Common myeloid progenitor, CD34-positive (primary cell): Measurements from ENCODE around the gene FASLG.
"Not testable (repeated sequence)": the region's sequence is repeated elsewhere in the genome, so short reads cannot be mapped to it uniquely, and the experiment has no call there.

Source experiments
- CTCF ChIA-PET: fragments of 350-600 bp; sonication (Branson Sonifier 250); formaldehyde crosslinking; loops from one replicate; lab custom pipeline; 2021; ENCODE audit warnings: antibody characterized with exemption; lab: Charles Lee
- POLR2A ChIA-PET: fragments of 350-600 bp; sonication (Branson Sonifier 250); formaldehyde crosslinking; loops from one replicate; lab custom pipeline; 2021; ENCODE audit warnings: antibody characterized with exemption; lab: Charles Lee
- DNase-seq, 3 donors: peaks; one replicate each; pipeline versions ENCODE4 v3.0.0 to v3.0.0-alpha.2; 2013
- H3K27ac ChIP-seq, 2 experiments: 1 replicate in 1 of 2; 2 replicates in 1 of 2; pipeline ENCODE4 v1.7.0; 2013; ENCODE audit warnings: inconsistent platforms in 2 of 2, low read length in 2 of 2, mild to moderate bottlenecking in 2 of 2, low read depth in 1 of 2, moderate library complexity in 1 of 2; ENCODE audit not compliant: severe bottlenecking in 2 of 2, insufficient read depth in 1 of 2, poor library complexity in 1 of 2
- H3K27me3 ChIP-seq, 5 experiments: replicated peaks in 2 of 5; 1 replicate in 3 of 5; 2 replicates in 2 of 5; pipeline versions ENCODE4 v1.6.1 to v1.7.0; 2013; ENCODE audit warnings: low read length in 4 of 5, mild to moderate bottlenecking in 2 of 5, moderate library complexity in 2 of 5, inconsistent platforms in 1 of 5; ENCODE audit not compliant: insufficient read depth in 5 of 5, control insufficient read depth in 4 of 5
- H3K36me3 ChIP-seq, 4 experiments: 1 replicate in 2 of 4; 2 replicates in 2 of 4; pipeline versions ENCODE4 v1.6.1 to v1.7.0; 2013; ENCODE audit warnings: low read length in 3 of 4, control low read depth in 1 of 4, mild to moderate bottlenecking in 1 of 4; ENCODE audit not compliant: control insufficient read depth in 4 of 4, insufficient read depth in 4 of 4
- H3K4me1 ChIP-seq, 4 experiments: 1 replicate in 3 of 4; 2 replicates in 1 of 4; pipeline versions ENCODE4 v1.6.1 to v1.7.1; 2013; ENCODE audit warnings: low read length in 3 of 4, mild to moderate bottlenecking in 3 of 4, control low read depth in 1 of 4, inconsistent platforms in 1 of 4, moderate library complexity in 1 of 4; ENCODE audit not compliant: control insufficient read depth in 4 of 4, insufficient read depth in 4 of 4; ENCODE audit errors: control extremely low read depth in 1 of 4
- H3K4me3 ChIP-seq, 7 experiments: 1 replicate in 4 of 7; 2 replicates in 3 of 7; pipeline versions ENCODE4 v1.5.1 to v1.7.0; 2013; ENCODE audit warnings: mild to moderate bottlenecking in 7 of 7, low read length in 6 of 7, moderate library complexity in 6 of 7, inconsistent platforms in 2 of 7, low read depth in 2 of 7, control low read depth in 1 of 7; ENCODE audit not compliant: insufficient read depth in 4 of 7, control insufficient read depth in 1 of 7; ENCODE audit errors: extremely low read depth in 1 of 7
- H3K9me3 ChIP-seq, 5 experiments: 1 replicate in 4 of 5; 2 replicates in 1 of 5; pipeline versions ENCODE4 v1.6.1 to v1.7.1; 2013; ENCODE audit warnings: low read length in 4 of 5, mild to moderate bottlenecking in 2 of 5, inconsistent platforms in 1 of 5, low read depth in 1 of 5, moderate library complexity in 1 of 5; ENCODE audit not compliant: control insufficient read depth in 4 of 5, insufficient read depth in 2 of 5; ENCODE audit errors: control extremely low read depth in 1 of 5
- WGBS: methylation state at CpG from one replicate; pipeline ENCODE4 v1.1.5; 2013; ENCODE audit not compliant: insufficient coverage; 5-methylcytosine and 5-hydroxymethylcytosine counted together

Gene FASLG

GRCh38 chr1:172688428-172689085 is 29.7 kb downstream of the FASLG start:
- CTCF ChIA-PET, POLR2A ChIA-PET, H3K9me3 ChIP-seq, H3K4me3 ChIP-seq, H3K27me3 ChIP-seq, H3K4me1 ChIP-seq, H3K27ac ChIP-seq, DNase-seq, H3K36me3 ChIP-seq: not testable (repeated sequence)
- WGBS = no CpG with 5 or more reads among the region's 2 CpGs

GRCh38 chr1:172690925-172691324 is 32.0 kb downstream of the FASLG start:
- H3K4me1 ChIP-seq, H3K36me3 ChIP-seq, DNase-seq, H3K27ac ChIP-seq, H3K9me3 ChIP-seq, POLR2A ChIA-PET, H3K4me3 ChIP-seq, H3K27me3 ChIP-seq: not testable (repeated sequence)
- WGBS = no CpG with 5 or more reads among the region's 1 CpG
- CTCF ChIA-PET = interaction anchor here (1.2 to 1.6 kb wide), 2 partner anchors 11 to 14 kb away, joined by 4 read pairs; no protein-coding TSS in a partner anchor

DNA sequence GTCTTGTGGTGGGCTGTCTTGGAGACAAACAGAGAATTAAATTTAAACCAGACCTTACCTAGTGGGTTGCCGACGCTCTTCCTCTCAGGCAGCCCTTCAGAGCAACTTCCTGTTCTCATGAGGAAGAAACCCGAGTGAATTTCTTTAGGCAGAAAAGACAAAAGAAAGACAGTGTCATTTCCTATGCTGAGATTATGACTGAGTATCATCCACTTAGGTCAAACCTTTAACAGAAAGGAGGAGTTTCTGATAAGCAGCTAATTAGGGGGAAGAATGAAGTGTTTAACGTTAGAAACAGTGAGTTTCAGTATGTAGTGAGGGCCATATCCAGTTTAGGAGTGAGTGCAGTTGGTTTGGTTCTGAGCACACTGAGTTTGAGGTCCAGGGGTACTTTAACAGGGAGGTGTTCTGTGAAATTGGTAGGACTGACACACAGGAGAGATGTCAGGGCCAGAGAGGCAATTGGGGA is 38.7 kb downstream of the FASLG start:
- ChIA-PET CTCF (no interaction called here), POLR2A (no interaction called here)
- WGBS = 0% methylated on average over 4 of the region's 4 CpGs
- Histone ChIP-seq H3K27me3 (no peaks in the 10 kb centered on the region), H3K36me3 (no peaks in the 10 kb centered on the region), H3K27ac (peak overlapping the region in 1 of 2 experiments; percentile 4), H3K4me3 (no peak overlapping the region), H3K9me3 (peaks cover 0 to 3% (median 0%) of the 10 kb centered on the region in 5 experiments), H3K4me1 (peaks cover 18 to 57% (median 43%) of the 10 kb centered on the region in 4 experiments)
- peak; percentile 15 to 82 (median 69) for DNase-seq

GRCh38 chr1:172698224-172698623 is 39.3 kb downstream of the FASLG start:
- DNase-seq = no peak
- Histone ChIP-seq H3K4me1 (peaks cover 18 to 57% (median 43%) of the 10 kb centered on the region in 4 experiments), H3K4me3 (no peak overlapping the region), H3K36me3 (no peaks in the 10 kb centered on the region), H3K27me3 (no peaks in the 10 kb centered on the region), H3K27ac (peak overlapping the region in 1 of 2 experiments; percentile 73), H3K9me3 (peaks cover 0 to 3% (median 0%) of the 10 kb centered on the region in 5 experiments)
- CTCF ChIA-PET = no interaction called here
- 100% methylated on average over 1 of the region's 2 CpGs for WGBS
- POLR2A ChIA-PET = no interaction called here

GRCh38 chr1:172699111-172699510 is 40.2 kb downstream of the FASLG start:
- Histone ChIP-seq H3K4me1 (peaks cover 18 to 64% (median 49%) of the 10 kb centered on the region in 4 experiments), H3K27ac (peak overlapping the region; percentile 47 to 73), H3K27me3 (no peaks in the 10 kb centered on the region), H3K9me3 (no peaks in the 10 kb centered on the region), H3K36me3 (no peaks in the 10 kb centered on the region), H3K4me3 (peak overlapping the region in 2 of 7 experiments; percentile 11 to 34)
- peak; percentile 69 to 94 (median 91) for DNase-seq
- no CpG with 5 or more reads among the region's 3 CpGs for WGBS
- CTCF ChIA-PET = interaction anchor here (0.9 to 1.4 kb wide), 3 partner anchors 17 to 89 kb away, joined by 3 to 4 read pairs (median 3); no protein-coding TSS in a partner anchor
- POLR2A ChIA-PET = interaction anchor here (0.6 kb wide), 1 partner anchor 17 kb away, joined by 3 read pairs; no protein-coding TSS in a partner anchor

GRCh38 chr1:172699695-172700227 is 40.9 kb downstream of the FASLG start:
- no peaks in the 10 kb centered on the region for H3K36me3 ChIP-seq
- no peaks in the 10 kb centered on the region for H3K27me3 ChIP-seq
- ChIA-PET CTCF (interaction anchor here (0.9 to 1.4 kb wide), 3 partner anchors 17 to 90 kb away, joined by 3 to 4 read pairs (median 3); no protein-coding TSS in a partner anchor), POLR2A (interaction anchor here (0.6 kb wide), 1 partner anchor 16 kb away, joined by 3 read pairs; no protein-coding TSS in a partner anchor)
- peaks cover 18 to 70% (median 55%) of the 10 kb centered on the region in 4 experiments for H3K4me1 ChIP-seq
- H3K27ac ChIP-seq = peak overlapping the region; percentile 47 to 73
- peak overlapping the region in 3 of 7 experiments; percentile 11 to 29 (median 27) for H3K4me3 ChIP-seq
- no peaks in the 10 kb centered on the region for H3K9me3 ChIP-seq
- 100% methylated on average over 3 of the region's 4 CpGs for WGBS
- DNase-seq = no peak

DNA sequence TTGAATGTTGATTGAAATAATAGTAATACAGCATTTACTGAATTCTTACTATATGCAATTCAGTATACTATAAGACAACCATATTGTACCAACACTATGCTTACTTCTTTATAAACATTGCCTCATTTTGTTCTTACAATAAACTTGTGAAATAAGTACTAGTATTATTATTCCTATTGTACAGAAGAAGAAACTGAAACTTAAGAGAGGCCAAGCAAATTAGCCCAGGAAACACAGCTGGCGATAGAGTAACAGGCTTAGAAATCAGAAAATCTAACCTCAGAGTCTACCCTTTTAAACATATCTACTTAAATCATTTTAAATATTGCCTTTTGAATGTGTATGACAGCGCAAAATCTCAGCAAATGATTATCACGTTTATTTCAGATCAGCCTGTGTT is 41.7 kb downstream of the FASLG start:
- no CpG with 5 or more reads among the region's 3 CpGs for WGBS
- POLR2A ChIA-PET = no interaction called here
- H3K36me3 ChIP-seq = no peaks in the 10 kb centered on the region

More for the DNA sequence above, 41.7 kb downstream of the FASLG start:
- no peaks in the 10 kb centered on the region for H3K27me3 ChIP-seq
- DNase-seq = no peak
- peaks cover 18 to 73% (median 58%) of the 10 kb centered on the region in 4 experiments for H3K4me1 ChIP-seq
- CTCF ChIA-PET = interaction anchor here (1.3 to 1.7 kb wide), 3 partner anchors 13 to 19 kb away, joined by 3 to 7 read pairs (median 3); no protein-coding TSS in a partner anchor
- no peaks in the 10 kb centered on the region for H3K9me3 ChIP-seq
- H3K4me3 ChIP-seq = no peak overlapping the region
- H3K27ac ChIP-seq = no peak overlapping the region
